Dermis blood vessel endothelial cell (primary cell): ENCODE results near the gene RNF34. TPM values are rescaled to one million over a fixed set of nuclear protein-coding genes. Genes with fewer than 3 reads are reported as not detected.
A peak's percentile ranks its signal among the peaks of the same experiment; 100 is the strongest.

ENCODE experiments used
- DNase-seq: peaks from one replicate; pipeline ENCODE4 v3.0.0; 2010
- total RNA-seq: library from RNA; depleted of rRNA; stranded (reverse); fragments of >200 nt; gene quantifications from 2 replicates; pipeline ENCODE4 v1.2.3, GENCODE V29; 2014

RNF34 gene
- total RNA-seq, 1 donor from 2014 or later = 60.8 TPM

DNA sequence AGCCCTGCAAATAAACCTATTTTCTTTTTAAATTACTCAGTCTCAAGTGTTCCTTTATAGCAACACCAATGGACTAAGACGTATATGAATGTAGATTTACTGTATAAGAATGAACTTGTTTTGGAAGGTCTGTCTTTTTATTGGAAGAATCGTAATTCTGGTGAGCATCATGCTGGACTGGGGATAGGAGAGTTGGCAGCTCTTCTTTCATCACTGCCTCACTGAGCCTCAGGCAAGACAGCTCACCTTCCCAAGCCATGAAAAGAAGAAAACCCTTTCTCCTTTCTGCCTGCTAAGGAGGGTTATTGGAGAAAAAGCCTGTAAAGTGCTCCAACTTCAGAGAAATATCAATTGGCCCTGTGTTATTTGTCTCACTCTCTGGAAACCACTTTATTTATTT is 9.1 kb upstream of the RNF34 start:
- DNase-seq = no peak

DNA sequence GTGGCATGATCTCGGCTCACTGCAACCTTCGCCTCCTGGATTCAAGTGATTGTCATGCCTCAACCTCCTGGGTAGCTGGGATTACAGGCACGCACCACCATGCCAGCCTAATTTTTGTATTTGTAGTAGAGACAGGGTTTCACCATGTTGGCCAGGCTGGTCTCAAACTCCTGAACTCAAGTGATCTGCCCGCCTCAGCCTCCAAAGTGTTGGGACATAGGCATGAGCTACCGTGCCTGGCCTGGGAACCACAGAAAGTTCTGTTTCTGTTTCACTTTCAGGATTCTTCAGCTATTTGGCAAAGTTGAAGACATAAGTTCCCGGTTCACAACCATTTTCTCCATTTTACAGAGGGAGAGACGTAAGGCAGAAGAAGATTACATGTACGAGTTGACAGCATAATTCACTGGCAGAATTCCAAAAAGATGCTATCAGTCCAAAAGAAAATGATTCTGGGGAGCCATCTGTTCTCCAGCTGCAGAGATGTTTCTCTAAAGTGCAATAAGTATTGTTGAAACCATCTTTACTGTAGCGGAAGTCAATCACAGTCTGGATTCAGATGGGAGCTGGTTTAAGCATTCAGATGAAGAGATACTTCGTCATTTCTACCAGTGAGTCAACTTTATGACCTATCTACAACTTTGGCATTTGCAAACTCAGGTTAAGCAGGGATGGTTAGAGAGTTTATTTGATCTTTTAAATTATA is 8.1 kb upstream of the RNF34 start:
- DNase-seq = no peak

DNA sequence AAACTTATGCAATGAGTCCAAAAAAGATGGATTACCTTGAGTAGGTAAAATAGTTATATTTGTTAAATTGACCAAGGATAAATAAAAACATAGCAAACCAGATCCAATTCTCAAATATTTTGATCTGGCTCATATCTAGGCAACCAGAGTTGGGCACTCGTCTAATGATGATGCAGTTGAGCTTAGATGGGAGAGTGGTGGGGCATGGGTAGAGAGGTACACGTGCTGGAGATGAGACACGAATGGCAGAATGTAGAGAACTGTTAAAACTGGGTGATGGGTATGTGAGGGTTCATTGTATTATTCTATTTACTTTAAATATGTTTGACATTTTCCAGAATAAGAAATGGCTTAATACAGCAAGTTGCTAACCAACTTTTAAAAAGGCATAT is 7.6 kb upstream of the RNF34 start:
- DNase-seq = no peak

DNA sequence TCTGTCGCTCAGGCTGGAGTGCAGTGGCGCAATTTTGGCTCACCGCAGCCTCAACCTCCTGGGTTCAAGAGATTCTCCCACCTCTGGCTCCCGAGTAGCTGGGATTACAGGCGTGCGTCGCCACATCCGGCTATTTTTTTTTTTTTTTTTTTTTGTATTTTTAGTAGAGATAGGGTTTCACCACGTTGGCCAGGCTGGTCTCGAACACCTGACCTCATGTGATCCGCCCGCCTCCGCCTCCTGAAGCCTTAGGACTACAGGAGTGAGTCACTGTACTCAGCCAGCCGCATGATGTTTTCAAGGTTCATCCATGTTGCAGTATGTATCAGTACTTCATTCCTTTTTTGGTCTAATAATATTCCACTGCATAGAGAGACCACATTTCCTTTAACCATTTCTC is 2.4 kb upstream of the RNF34 start:
- DNase-seq = no peak

DNA sequence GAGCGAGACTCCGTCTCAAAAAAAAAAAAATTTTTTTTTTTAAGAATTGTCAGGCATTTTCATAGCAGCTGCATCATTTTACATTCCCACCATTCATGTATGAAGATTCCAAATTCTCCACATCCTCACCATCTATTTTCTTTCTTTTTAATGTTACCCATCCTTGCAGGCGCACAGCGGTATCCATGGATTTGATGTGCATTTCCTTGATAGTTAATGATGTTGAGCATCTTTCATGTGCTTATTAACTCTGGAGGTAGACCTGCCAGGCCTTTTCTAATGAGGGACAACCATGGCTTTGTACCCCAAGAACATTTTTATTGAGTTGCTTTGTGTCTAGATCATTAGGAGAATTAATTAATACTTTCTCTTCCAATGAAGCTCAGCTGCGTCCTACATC is 1.6 kb upstream of the RNF34 start:
- no peak for DNase-seq

- DNase-seq = peak; percentile 51
Measured at GRCh38 chr12:121400332-121401139, 618 bp downstream of the RNF34 start.

- DNase-seq = no peak
Measured at GRCh38 chr12:121403721-121404120, 3.8 kb downstream of the RNF34 start.

- DNase-seq = peak; percentile 38
Measured at GRCh38 chr12:121404734-121405133, 4.8 kb downstream of the RNF34 start.

GRCh38 chr12:121405211-121405610 is 5.3 kb downstream of the RNF34 start:
- DNase-seq = no peak

- DNase-seq = no peak
Measured at GRCh38 chr12:121413917-121414316, 14.0 kb downstream of the RNF34 start.

DNA sequence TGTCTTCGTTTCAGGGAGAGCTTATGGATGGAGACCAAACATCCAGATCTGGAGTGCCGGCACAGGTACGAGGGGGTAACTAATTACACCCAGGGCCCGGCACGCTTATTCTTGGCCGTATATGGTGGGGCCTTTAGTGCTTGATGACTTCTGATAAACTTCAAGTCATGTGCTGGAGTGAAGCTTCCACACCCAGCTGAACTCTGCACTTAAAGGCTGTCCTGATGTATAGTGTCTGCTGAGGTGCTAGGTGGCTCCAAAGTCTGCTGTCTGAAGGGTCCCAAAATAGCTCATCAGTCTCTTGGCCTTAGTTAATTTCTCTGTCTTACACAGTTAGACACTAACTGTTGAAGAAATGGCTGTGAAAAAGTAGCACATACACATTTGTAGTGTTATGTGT is 17.9 kb downstream of the RNF34 start:
- DNase-seq = no peak

- no peak for DNase-seq
Measured at GRCh38 chr12:121420109-121420508, 20.2 kb downstream of the RNF34 start.

- no peak for DNase-seq
Measured at GRCh38 chr12:121423253-121423652, 23.3 kb downstream of the RNF34 start.

DNA sequence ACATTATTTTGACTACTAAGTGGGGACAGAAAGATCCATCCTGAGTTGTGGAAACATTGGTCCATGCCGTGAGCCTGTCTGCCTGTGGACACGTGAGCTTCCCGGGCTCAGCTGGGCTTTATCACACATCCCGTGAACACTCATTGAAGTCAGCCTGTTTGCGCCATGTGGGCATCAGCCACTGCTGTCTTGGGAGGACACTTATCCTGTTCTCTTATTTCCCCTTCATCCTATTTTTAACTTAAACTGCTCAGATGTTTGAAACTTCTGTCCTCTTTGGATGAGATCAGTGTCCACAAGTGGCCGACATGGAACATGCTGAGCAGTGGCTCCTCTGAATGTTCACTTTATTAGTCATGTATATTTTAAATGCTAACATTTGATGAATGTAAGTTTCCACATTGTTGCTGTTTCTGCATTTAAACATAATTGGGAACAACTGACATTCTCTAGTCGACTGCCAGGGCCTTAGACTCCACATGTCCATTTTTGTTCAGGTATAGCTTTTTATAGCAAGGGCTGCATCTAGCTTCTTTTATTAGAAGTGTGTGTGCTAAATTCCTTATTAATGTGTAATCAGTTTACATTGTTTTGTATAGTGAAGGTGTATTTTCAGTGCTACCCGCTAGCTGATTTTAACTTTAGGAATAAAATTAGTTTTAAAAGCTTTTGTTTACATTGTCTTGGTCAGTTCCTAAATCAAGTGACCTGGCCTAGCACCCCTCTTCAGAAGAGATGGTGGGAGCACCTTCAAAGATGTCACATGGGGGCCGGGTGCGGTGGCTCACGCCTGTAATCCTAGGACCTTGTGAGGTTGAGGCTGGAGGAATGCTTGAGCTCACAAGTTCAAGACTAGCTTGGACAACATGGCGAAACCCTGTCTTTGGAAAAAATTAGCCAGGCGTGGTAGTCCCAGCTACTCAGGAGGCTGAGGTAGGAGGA is 24.0 kb downstream of the RNF34 start:
- no peak for DNase-seq

DNA sequence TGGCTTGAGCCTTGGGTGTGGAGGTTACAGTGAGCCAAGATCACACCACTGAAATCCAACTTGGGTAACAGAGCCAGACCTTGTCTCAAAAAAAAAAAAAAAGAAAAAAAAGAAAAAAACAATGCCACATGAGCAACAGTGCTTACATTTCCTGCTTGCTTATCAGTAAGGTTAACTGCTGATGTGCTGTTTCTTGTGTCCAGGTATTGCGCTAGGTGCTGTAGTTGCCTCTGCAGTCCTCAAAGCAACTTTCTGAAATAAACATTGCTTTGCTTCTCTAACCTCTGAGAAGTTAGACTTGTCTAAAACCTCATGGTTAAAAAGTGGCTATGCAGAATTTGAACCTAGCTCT is 24.7 kb downstream of the RNF34 start:
- DNase-seq = no peak

DNA sequence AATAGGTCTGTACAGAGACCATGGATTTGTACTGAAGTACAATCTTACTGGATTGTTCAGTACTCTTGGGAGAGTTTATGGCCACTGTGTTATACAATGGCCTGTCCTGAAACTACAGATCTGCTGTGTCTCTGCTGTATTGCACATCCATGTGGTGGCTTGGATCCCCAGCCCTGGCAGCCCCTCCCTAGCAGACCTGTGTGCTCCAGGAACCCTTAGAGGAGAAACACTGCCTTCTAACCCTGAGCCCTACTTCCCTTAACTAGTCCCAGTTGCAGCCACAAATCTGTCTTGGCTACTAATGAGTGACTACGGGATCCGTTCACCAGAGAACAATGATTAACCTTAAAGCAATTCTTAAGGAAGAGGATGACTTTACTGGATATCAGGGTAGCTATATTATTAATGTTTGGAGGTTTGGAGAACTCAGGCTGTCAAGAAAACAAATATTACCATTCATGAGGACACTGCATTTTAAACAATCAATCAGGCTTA is 27.7 kb downstream of the RNF34 start:
- DNase-seq = no peak

- DNase-seq = no peak
Measured at GRCh38 chr12:121428883-121429282, 29.0 kb downstream of the RNF34 start.

DNA sequence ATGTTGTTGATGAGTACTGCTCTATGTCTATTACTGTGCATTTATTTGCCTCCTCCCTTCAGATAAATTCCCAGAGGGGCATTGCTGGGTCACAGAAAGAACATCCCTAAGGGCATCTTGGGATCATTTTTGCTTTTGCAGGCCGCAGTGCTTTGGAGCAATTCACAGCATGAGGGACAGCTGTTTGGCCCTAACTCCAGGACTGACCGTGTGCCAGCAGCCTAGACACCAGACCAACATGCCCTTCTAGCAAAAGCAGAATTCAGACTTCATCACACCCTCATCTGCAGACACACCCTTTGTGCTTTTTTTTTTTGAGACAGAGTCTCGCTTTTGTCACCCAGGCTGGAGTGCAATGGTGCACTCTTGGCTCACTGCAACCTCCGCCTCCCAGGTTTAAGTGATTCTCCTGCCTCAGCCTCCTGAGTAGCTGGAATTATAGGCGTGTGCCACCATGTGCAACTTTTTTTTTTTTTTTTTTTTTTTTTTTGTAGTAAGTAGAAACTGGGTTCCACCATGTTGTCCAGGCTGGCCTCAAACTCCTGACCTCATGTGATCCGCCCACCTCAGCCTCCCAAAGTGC is 31.0 kb downstream of the RNF34 start:
- DNase-seq = no peak

DNA sequence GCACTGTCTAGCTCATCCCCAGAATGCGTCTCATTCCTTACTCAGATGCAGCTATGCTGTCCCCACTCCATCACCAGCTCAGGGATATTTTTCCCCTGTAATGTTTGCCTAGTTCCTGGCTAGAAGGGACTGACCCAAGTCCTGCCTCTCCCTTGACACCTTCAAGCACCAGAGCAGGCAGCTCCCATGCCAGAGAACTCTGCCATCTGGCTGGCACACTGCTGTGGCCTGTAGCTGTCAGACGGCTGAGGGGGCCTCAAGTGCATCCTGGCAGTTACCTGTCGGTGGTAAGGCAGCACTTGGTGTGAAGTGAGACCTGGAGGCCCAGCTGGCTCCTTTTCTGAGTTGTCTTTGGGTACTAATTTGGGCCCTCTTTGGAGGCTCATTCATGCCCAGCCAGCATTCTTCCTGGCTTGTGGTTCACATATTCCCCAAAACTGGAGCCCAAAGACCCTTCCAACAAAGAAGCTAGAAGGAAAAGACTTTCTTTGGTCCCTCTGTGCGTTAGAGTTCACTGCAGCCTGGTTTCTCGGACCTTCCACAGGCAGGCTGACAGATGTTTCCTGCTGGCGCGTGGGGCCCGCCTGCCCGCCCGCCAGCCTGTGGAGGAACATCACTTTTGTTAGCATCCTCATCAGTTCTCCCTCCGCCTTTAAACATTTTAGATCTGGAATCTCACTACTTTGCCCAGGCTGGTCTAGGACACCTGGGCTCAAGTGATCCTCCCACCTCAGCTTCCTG is 33.0 kb downstream of the RNF34 start:
- DNase-seq = no peak

DNA sequence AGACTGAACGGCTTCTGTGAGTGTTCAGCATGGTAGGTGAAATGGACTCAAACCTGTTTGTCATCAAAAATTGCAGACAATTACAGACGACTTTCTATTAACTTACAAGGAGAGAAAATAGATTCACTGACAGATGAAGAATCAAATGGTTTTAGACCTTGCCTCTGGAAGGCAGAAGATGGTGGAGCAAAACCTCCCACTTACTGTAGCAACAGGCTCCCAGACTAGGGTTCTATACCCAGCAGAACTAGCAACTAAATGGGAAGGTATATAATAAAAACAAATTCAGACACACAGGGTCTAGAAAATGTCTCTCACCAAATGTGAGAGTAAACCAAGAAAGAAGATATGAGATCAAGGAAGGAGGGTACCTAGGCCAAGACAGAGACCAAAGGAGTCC is 36.8 kb downstream of the RNF34 start:
- no peak for DNase-seq

DNA sequence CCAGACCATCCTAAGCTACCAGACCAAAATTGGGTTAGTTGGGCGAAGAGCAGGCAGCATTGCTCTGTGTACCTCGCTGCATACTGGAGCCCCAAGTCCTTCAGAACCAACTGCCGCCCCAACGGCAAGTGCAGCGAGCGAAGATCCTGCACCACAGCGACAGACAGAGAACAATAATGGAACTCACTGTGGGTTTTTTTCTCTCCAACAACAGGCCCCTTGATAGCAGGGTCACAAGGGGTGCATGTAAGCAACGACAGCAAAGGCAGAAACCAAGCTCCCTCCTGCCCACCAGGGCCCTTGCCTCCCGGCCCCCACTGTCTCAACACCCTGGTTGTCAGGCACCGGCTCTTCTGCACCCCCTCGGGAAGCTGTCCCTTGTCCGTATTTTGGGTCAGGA is 39.0 kb downstream of the RNF34 start:
- no peak for DNase-seq

GRCh38 chr12:121439715-121440114 is 39.8 kb downstream of the RNF34 start:
- no peak for DNase-seq
